GM21717 (cell line): ENCODE results near the gene TENM4.

Experiments used
- ATAC-seq: cut with Tn5 transposase; IDR thresholded peaks from one replicate; pipeline ENCODE4 v1.9.1; 2021; ENCODE audit warnings: mild to moderate bottlenecking, moderate library complexity; ENCODE audit not compliant: unreplicated experiment

The TENM4 gene

GRCh38 chr11:79352349-79352703, 88.5 kb downstream of the TENM4 start:
- no peak for ATAC-seq

- ATAC-seq, result no peak
Measured at GRCh38 chr11:79348976-79349682, 91.7 kb downstream of the TENM4 start.

- no peak for ATAC-seq
Measured at GRCh38 chr11:79346021-79346420, 94.8 kb downstream of the TENM4 start.

- no peak for ATAC-seq
Measured at GRCh38 chr11:79344753-79345294, 96.0 kb downstream of the TENM4 start.

GRCh38 chr11:79342686-79343085, 98.1 kb downstream of the TENM4 start:
- ATAC-seq, result no peak

GRCh38 chr11:79342236-79342635, 98.6 kb downstream of the TENM4 start:
- ATAC-seq, result no peak

GRCh38 chr11:79340535-79340934, 100.3 kb downstream of the TENM4 start:
- no peak for ATAC-seq

- ATAC-seq, result no peak
Measured at GRCh38 chr11:79336797-79337517, 103.9 kb downstream of the TENM4 start.

GRCh38 chr11:79335681-79336080, 105.1 kb downstream of the TENM4 start:
- no peak for ATAC-seq

GRCh38 chr11:79333355-79333754, 107.5 kb downstream of the TENM4 start:
- ATAC-seq, result no peak

- no peak for ATAC-seq
Measured at GRCh38 chr11:79332017-79332416, 108.8 kb downstream of the TENM4 start.

- no peak for ATAC-seq
Measured at GRCh38 chr11:79331203-79331901, 109.5 kb downstream of the TENM4 start.

GRCh38 chr11:79330651-79331050, 110.2 kb downstream of the TENM4 start:
- ATAC-seq, result no peak

GRCh38 chr11:79329561-79329960, 111.3 kb downstream of the TENM4 start:
- no peak for ATAC-seq

GRCh38 chr11:79328402-79328801, 112.4 kb downstream of the TENM4 start:
- ATAC-seq, result no peak

GRCh38 chr11:79325851-79326250, 115.0 kb downstream of the TENM4 start:
- ATAC-seq, result no peak

GRCh38 chr11:79321263-79321662, 119.6 kb downstream of the TENM4 start:
- no peak for ATAC-seq

- no peak for ATAC-seq
Measured at GRCh38 chr11:79314906-79315689, 125.7 kb downstream of the TENM4 start.

GRCh38 chr11:79313530-79313913, 127.3 kb downstream of the TENM4 start:
- no peak for ATAC-seq

GRCh38 chr11:79312617-79313529, 128.0 kb downstream of the TENM4 start:
- no peak for ATAC-seq
